Panc1 (cell line): ENCODE data around the gene GLRX. TPM values are rescaled to one million over a fixed set of nuclear protein-coding genes. Genes with fewer than 3 reads are reported as not detected.

Source experiments
- ATAC-seq: fragments of 200-7000 bp; cut with Tn5 transposase; 2 replicates; pipeline ENCODE4 v1.9.1; 2020; ENCODE audit warnings: mild to moderate bottlenecking, moderate library complexity
- BruUV-seq: library from RNA; stranded (reverse); fragments of 400-500 nt; replicated peaks from 2 replicates; lab custom pipeline; 2021; lab: Mats Ljungman, UMichigan
- CTCF ChIA-PET: fragments of 300-600 bp; sonication (Branson Sonifier 250); formaldehyde crosslinking; loops from one replicate; lab custom pipeline; 2022; ENCODE audit warnings: antibody characterized with exemption; lab: Charles Lee
- POLR2A ChIA-PET: fragments of 300-600 bp; sonication (Branson Sonifier 250); formaldehyde crosslinking; loops from one replicate; lab custom pipeline; 2022; ENCODE audit warnings: antibody characterized with exemption; lab: Charles Lee
- DNase-seq: peaks from one replicate; pipeline ENCODE4 v3.0.0-alpha.2; 2010; ENCODE audit warnings: low read depth, low spot score
- H3K27ac ChIP-seq: 2 replicates; pipeline ENCODE4 v1.5.1; 2011; ENCODE audit warnings: mild to moderate bottlenecking, low read length, inconsistent platforms
- H3K27me3 ChIP-seq: fragments of 200-500 bp; sonication (Bioruptor generic); 2 replicates; pipeline ENCODE4 v1.6.0; 2014; ENCODE audit warnings: low read length, inconsistent platforms; ENCODE audit not compliant: control insufficient read depth, insufficient read depth
- H3K36me3 ChIP-seq: fragments of 200-500 bp; sonication (Bioruptor generic); 2 replicates; pipeline ENCODE4 v1.5.1; 2014; ENCODE audit warnings: inconsistent platforms, mild to moderate bottlenecking, low read length, moderate library complexity; ENCODE audit not compliant: control insufficient read depth, insufficient read depth
- H3K4me1 ChIP-seq: 2 replicates; pipeline ENCODE4 v1.5.1; 2011; ENCODE audit warnings: inconsistent platforms, mild to moderate bottlenecking, low read length, moderate library complexity; ENCODE audit not compliant: control insufficient read depth, insufficient read depth
- H3K4me3 ChIP-seq, 2 experiments: 2 replicates each; pipeline ENCODE4 v1.5.1; 2011 to 2012; ENCODE audit warnings: low read depth in 2 of 2, low read length in 2 of 2, mild to moderate bottlenecking in 2 of 2, inconsistent platforms in 1 of 2, moderate library complexity in 1 of 2
- H3K9me3 ChIP-seq: fragments of 200-500 bp; sonication (Bioruptor generic); 2 replicates; pipeline ENCODE4 v1.5.1; 2014; ENCODE audit warnings: low read depth, mild to moderate bottlenecking, inconsistent platforms, low read length, moderate library complexity; ENCODE audit not compliant: control insufficient read depth, insufficient read depth
- POLR2AphosphoS5 ChIP-seq: IDR thresholded peaks from 2 replicates; pipeline ENCODE4 v1.6.1; 2012; ENCODE audit warnings: mild to moderate bottlenecking, low read depth, low read length, moderate library complexity
- SIN3A ChIP-seq: IDR thresholded peaks from 2 replicates; pipeline ENCODE4 v1.6.1; 2012; ENCODE audit warnings: low read depth, mild to moderate bottlenecking, low read length, moderate library complexity, borderline replicate concordance; ENCODE audit not compliant: insufficient read depth
- TCF7L2 ChIP-seq: IDR thresholded peaks from 2 replicates; pipeline ENCODE4 v1.6.1; 2011; ENCODE audit warnings: mild to moderate bottlenecking, low read depth, low read length, inconsistent platforms
- in situ Hi-C: cut with HindIII; loops from 2 replicates; pipeline ENCODE4 v1.10.0; 2016; ENCODE audit warnings: low sequenced_read_pairs, low pct_unique_long_range_greater_than_20kb
- intact Hi-C: fragments of 100-400 bp; cut with micrococcal nuclease; formaldehyde crosslinking; loops from one replicate; pipeline ENCODE4 v1.10.0; 2022; ENCODE audit not compliant: unreplicated experiment
- total RNA-seq: library from RNA; stranded (reverse); gene quantifications from one replicate; pipeline ENCODE4 v1.2.1, GENCODE V29; 2021; ENCODE audit not compliant: unreplicated experiment
- TF ChIP-seq, protein P1 (sequence below): fragments of 450-650 bp; IDR thresholded peaks from 2 replicates; pipeline ENCODE4 v1.5.1; 2017; ENCODE audit warnings: mild to moderate bottlenecking
- TF ChIP-seq, protein P2 (sequence below), 2 experiments: IDR thresholded peaks; 2 replicates each; pipeline ENCODE4 v1.6.1; 2011 to 2012; ENCODE audit warnings: low read depth in 2 of 2, control low read depth in 1 of 2, low read length in 1 of 2, mild to moderate bottlenecking in 1 of 2, moderate library complexity in 1 of 2; ENCODE audit not compliant: insufficient read depth in 1 of 2

The GLRX gene
- total RNA-seq, 1 experiment from 2014 or later = 5.8 TPM

DNA sequence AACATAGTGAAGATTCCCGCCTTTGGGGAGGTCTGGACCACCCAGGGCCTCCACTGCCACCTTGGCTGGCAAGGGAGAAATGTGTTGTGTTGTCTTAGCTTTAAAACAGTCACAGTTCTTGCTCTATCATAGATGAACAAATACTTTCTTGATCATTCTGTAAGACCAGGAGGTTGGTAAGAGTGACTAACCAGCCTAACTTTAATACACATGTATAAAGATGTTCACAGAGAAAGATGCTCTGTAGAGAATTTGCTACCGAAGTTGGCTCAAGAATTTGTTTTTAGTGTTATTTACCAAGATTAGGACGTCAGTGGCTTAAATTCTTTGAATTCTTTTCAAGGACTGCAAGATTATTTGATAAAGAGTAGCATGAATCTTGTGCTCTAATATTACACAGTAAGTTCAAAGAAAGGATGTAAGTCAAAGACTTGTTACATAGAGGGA lies 28.4 kb downstream of the GLRX start:
- ChIA-PET CTCF (no interaction called here), POLR2A (no interaction called here)
- Histone ChIP-seq H3K27me3 (no peaks in the 10 kb centered on the region), H3K36me3 (peaks cover 5% of the 10 kb centered on the region; the same call in 1 of the 2 replicates), H3K4me3 (no peak overlapping the region), H3K27ac (no peak overlapping the region), H3K9me3 (no peaks in the 10 kb centered on the region), H3K4me1 (no peaks in the 10 kb centered on the region)
- in situ Hi-C loops (no loop called here), intact Hi-C loops (no loop called here)
- ATAC-seq (no peak), DNase-seq (no peak)
- no TSS peak for BruUV-seq
- TF ChIP-seq, protein P1, sequence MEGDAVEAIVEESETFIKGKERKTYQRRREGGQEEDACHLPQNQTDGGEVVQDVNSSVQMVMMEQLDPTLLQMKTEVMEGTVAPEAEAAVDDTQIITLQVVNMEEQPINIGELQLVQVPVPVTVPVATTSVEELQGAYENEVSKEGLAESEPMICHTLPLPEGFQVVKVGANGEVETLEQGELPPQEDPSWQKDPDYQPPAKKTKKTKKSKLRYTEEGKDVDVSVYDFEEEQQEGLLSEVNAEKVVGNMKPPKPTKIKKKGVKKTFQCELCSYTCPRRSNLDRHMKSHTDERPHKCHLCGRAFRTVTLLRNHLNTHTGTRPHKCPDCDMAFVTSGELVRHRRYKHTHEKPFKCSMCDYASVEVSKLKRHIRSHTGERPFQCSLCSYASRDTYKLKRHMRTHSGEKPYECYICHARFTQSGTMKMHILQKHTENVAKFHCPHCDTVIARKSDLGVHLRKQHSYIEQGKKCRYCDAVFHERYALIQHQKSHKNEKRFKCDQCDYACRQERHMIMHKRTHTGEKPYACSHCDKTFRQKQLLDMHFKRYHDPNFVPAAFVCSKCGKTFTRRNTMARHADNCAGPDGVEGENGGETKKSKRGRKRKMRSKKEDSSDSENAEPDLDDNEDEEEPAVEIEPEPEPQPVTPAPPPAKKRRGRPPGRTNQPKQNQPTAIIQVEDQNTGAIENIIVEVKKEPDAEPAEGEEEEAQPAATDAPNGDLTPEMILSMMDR = no peak
- TF ChIP-seq, protein P2, sequence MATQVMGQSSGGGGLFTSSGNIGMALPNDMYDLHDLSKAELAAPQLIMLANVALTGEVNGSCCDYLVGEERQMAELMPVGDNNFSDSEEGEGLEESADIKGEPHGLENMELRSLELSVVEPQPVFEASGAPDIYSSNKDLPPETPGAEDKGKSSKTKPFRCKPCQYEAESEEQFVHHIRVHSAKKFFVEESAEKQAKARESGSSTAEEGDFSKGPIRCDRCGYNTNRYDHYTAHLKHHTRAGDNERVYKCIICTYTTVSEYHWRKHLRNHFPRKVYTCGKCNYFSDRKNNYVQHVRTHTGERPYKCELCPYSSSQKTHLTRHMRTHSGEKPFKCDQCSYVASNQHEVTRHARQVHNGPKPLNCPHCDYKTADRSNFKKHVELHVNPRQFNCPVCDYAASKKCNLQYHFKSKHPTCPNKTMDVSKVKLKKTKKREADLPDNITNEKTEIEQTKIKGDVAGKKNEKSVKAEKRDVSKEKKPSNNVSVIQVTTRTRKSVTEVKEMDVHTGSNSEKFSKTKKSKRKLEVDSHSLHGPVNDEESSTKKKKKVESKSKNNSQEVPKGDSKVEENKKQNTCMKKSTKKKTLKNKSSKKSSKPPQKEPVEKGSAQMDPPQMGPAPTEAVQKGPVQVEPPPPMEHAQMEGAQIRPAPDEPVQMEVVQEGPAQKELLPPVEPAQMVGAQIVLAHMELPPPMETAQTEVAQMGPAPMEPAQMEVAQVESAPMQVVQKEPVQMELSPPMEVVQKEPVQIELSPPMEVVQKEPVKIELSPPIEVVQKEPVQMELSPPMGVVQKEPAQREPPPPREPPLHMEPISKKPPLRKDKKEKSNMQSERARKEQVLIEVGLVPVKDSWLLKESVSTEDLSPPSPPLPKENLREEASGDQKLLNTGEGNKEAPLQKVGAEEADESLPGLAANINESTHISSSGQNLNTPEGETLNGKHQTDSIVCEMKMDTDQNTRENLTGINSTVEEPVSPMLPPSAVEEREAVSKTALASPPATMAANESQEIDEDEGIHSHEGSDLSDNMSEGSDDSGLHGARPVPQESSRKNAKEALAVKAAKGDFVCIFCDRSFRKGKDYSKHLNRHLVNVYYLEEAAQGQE (IDR thresholded peaks at IDR 0.05; ENCODE audit: insufficient read depth in 1 of 2, low read depth in 2 of 2, low read length in 1 of 2) = no peak
- TF ChIP-seq POLR2AphosphoS5 (no peak), SIN3A (no peak), TCF7L2 (no peak)

DNA sequence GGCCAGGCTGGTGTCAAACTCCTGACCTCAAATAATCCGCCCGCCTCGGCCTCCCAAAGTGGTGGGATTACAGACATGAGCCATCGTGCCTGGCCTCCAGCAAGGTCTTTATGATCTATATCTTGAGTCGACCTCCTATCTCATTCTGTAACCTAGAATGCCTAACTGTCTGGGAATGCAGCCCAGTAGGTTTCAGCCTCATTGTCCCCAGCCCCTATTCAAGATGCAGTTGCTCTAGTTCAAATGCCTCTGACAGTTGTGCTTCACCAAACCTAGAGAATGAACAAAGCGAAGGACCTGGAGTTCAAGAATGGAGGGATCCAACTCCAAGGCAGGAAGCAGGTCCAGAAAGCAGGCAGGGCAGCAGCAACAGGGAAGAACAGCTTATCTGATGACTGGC lies 30.8 kb downstream of the GLRX start:
- BruUV-seq = no TSS peak
- no peak for DNase-seq
- in situ Hi-C loops = no loop called here
- Histone ChIP-seq H3K4me1 (no peaks in the 10 kb centered on the region), H3K36me3 (peaks cover 8% of the 10 kb centered on the region), H3K9me3 (no peaks in the 10 kb centered on the region), H3K27ac (no peak overlapping the region), H3K4me3 (no peak overlapping the region), H3K27me3 (no peaks in the 10 kb centered on the region)
- POLR2A ChIA-PET = interaction anchor here (0.6 kb wide), 1 partner anchor 638 kb away, joined by 3 read pairs; no protein-coding TSS in a partner anchor
- CTCF ChIA-PET = no interaction called here
- intact Hi-C loops = no loop called here
- TF ChIP-seq, protein P1 = no peak
- TF ChIP-seq, protein P2 (IDR thresholded peaks at IDR 0.05; ENCODE audit: insufficient read depth in 1 of 2, low read depth in 2 of 2, low read length in 1 of 2) = no peak
- TF ChIP-seq SIN3A (no peak), POLR2AphosphoS5 (no peak), TCF7L2 (no peak)
- no peak for ATAC-seq
